ENCODE measurements around the gene HMBS.
"Not testable (repeated sequence)": the region's sequence is repeated elsewhere in the genome, so short reads cannot be mapped to it uniquely, and the experiment has no call there.

Gene HMBS

GRCh38 chr11:119121811-119122124 is 37.1 kb downstream of the HMBS start:
- DNase-seq: no peak

GRCh38 chr11:119125821-119126220 is 41.1 kb downstream of the HMBS start:
- no peak for DNase-seq

DNA sequence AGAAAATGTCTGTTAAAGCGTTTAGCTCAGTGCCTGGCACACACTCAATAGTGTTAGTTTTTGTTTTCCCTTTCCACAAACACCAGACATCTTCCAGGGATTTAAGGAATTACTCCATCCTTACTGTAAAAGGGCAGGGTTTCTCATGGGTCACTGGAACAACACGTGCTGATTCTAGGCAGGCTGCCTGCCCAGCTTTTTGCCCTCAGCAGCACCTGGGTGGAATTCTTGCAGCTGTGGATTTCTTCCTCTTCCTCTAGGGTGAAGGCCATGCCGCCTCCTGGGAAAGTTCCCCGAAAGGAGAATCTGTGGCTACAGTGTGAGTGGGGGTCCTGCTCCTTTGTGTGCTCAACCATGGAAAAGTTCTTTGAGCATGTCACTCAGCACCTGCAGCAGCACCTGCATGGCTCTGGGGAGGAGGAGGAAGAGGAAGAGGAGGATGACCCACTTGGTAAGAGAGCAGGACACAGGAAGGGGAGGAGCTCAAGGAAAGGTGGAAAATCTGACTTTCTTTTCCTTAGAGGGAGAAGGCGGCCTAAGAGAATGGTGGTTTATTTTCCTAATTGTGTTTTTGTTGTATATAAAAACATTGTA is 42.1 kb downstream of the HMBS start:
- no peak for DNase-seq

DNA sequence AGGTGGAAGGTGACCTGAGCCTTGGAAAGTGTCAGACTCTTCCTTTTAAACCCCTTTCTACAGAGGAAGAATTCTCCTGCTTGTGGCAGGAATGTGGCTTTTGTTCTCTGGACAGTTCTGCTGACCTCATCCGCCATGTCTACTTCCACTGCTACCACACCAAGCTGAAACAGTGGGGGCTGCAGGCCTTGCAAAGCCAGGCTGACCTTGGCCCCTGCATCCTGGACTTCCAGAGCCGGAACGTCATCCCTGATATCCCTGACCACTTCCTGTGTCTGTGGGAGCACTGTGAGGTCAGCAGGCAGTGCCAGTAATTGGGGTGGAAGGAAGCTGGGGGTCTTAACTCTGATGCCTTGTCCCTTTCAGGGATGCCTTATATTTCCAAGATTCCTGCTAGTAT is 46.0 kb downstream of the HMBS start:
- no peak for DNase-seq

GRCh38 chr11:119134389-119134978 is 49.8 kb downstream of the HMBS start:
- DNase-seq: no peak

GRCh38 chr11:119139276-119139675 is 54.6 kb downstream of the HMBS start:
- DNase-seq: not testable (repeated sequence)
